ENCODE measurements around the gene ACTN1.

DNA sequence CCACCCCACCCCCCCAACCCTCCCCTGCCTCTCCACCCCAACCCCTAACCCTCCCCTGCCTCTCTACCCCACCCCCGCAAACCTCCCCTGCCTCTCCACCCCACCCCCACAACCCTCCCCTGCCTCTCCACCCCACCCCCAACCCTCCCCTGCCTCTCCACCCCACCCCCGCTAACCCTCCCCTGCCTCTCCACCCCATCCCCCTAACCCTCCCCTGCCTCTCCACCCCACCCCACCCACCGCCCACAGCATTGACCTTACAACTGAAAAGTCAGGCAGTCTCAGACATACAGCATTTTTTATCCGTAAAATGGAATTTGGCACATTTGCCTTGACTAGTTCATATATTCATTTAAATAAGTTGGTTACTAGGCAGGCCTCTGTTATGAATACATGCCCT lies 38.6 kb upstream of the ACTN1 start:
- no peak for TF ChIP-seq POLR2A (IDR thresholded peaks at IDR 0.05)
- TF ChIP-seq, protein P1, sequence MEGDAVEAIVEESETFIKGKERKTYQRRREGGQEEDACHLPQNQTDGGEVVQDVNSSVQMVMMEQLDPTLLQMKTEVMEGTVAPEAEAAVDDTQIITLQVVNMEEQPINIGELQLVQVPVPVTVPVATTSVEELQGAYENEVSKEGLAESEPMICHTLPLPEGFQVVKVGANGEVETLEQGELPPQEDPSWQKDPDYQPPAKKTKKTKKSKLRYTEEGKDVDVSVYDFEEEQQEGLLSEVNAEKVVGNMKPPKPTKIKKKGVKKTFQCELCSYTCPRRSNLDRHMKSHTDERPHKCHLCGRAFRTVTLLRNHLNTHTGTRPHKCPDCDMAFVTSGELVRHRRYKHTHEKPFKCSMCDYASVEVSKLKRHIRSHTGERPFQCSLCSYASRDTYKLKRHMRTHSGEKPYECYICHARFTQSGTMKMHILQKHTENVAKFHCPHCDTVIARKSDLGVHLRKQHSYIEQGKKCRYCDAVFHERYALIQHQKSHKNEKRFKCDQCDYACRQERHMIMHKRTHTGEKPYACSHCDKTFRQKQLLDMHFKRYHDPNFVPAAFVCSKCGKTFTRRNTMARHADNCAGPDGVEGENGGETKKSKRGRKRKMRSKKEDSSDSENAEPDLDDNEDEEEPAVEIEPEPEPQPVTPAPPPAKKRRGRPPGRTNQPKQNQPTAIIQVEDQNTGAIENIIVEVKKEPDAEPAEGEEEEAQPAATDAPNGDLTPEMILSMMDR (IDR thresholded peaks at IDR 0.05): no peak

Data from esophagus squamous epithelium (tissue), 4 donors.